Activated CD4-positive, CD25-positive, alpha-beta regulatory T cell (primary cell): ENCODE data around the gene CAMK4.

Source experiments
- DNase-seq, 4 experiments: peaks; one replicate each; lab custom pipeline; 2025; lab: John Stamatoyannopoulos, UW

CAMK4 gene

DNA sequence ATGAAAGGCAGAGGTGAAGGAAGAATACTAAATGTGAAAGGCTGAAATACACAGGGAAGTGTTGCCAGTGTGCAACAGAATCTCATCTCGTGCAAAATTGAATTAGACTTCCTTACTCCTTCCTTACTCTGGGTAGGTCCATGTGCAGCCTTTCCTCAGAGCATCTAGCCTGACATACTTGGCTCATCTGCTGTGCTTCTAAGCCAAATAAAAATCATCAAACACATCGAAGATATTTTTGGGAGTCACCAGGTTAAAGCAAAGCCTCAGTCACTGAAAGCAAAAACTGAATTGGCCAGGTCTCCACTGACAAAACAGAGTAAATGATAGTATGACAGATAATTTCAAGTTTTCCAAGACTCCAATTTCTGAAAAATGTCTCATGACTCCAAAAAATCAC, 268.8 kb downstream of the CAMK4 start:
- DNase-seq = no peak

DNA sequence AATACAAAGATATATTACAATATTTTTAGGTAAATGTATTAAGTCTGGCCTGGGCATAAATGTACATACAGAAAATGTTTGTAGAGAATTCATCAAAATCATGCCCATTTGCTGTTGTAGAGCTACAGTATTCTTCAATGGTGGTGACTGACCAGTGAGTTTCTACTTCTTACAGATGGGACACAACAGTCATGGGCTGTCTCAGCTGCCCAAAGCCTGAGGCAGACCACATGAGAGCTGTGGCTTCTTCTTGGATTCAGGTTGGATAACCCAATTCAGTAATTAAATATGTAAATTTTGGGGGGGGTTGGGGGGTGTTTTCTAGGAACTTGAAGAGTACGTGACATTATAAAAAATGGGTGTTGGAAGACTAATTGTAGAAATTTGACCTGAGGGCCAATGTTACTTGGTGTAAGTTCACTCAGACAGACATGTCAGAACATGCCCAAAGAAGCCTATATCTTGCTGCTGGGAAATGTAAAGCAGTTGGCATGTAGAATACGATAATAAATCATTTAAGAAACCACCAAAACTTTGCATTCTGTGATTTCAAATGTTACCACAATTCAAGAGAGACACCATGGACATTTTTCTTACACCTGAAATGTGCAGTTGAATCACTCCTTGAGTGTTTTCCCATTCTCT, 270.3 kb downstream of the CAMK4 start:
- DNase-seq = no peak

DNA sequence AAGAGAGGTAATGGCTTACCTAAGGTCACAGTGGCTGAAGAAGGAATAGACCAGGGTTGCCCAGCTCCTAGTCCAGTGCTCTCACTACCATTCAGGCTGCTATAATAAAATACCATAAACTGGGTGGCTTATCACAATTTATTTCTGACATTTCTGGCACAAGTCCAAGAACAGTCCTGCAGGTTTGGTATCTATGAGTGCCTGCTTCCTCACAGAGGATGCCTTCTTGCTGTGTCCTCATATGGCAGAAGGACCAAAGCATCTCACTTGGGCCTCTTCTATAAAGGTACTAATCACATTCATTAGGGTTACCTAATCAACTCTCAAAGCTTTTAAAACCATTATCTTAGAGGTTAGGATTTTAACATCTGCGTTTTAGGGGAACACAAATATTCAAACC, 271.0 kb downstream of the CAMK4 start:
- no peak for DNase-seq

DNA sequence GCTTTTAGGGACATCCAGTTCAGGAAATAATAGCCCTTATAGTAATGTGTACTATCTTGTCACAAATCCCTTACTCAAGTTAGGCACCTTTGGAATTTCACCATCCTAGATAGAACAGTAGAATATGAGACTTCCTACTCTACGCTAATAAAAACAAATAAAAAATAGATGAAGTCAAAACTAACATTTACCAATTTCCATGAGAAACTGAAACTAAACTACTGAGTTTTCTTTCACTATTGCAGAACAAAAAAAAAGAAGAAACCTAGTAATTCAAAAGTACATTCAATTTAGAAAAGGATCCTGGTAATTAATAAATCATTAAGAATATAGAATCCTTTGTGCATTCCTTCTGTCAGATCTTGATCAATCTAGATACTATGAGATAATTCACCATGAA, 274.2 kb downstream of the CAMK4 start:
- DNase-seq = no peak

DNA sequence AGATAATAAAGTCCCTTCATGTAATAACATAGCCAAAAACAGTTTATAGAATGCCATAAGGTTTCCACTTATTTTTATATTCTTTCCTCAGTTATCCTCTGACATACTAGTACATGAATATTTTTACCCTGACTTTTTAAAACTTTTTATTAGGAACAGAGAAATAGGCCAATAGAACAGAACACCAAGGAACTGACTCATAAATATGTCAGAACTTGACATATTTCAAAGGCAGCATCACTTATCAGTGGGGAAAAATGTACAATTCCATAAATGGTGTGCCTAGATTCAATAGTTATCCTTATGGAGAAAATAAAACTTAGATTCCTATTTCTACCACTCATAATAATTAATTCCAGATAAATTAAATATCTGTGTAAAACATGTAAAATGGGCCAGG, 278.8 kb downstream of the CAMK4 start:
- DNase-seq = no peak

DNA sequence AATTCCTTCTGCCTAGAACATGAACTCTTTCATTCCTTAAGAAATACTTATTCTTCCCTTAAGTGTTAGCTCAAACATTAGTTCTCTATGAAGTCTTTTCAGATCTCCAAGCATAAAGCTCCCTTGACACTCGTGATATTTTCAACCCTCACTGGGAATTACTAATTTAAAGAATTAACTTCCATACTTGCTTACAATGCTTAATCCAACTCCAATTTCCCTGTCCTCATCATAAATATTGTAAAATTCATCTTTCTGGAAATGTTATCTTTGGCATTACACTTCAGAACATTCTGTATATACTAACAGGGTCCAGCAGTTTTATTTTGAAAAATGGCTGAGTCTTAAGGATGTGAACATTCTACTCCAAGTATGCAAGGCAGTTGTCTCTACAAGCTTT, 280.9 kb downstream of the CAMK4 start:
- DNase-seq = no peak

DNA sequence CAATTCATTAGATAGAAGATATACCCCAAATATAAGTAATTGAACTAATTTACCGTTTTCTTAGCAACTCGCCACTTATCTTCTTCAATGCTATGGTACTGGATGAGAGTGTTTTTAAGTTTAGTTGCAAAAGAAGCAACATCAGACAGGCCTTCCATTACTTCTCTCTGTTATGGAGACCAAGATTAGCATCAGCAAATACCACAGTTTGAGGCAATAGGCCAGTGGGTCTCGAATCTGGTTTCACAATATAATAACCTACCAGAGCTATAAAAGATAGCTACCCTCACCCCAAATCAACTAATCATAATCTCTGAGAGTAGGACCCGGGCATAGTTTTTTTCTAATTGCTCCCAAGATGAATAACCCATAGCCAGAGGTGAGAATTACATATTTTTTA, 283.1 kb downstream of the CAMK4 start:
- DNase-seq = no peak

DNA sequence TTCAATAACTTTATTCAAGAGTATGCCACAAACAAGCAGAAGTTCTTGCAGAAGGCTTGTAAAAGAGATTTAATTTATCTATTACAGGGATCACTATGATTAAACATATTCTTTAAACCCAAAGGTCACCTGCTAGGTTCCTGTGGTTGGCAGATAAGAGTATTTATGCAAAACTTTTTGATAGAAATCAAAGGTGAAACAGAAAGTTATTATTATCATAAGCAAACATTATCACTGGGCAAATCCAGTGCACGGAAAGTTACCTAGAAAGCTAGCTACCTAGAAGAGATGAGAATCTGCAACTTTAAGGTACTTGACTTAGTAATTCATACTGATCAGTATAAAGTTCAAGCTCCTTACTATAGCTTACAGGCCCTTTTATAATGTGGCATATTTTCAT, 284.9 kb downstream of the CAMK4 start:
- DNase-seq = no peak

DNA sequence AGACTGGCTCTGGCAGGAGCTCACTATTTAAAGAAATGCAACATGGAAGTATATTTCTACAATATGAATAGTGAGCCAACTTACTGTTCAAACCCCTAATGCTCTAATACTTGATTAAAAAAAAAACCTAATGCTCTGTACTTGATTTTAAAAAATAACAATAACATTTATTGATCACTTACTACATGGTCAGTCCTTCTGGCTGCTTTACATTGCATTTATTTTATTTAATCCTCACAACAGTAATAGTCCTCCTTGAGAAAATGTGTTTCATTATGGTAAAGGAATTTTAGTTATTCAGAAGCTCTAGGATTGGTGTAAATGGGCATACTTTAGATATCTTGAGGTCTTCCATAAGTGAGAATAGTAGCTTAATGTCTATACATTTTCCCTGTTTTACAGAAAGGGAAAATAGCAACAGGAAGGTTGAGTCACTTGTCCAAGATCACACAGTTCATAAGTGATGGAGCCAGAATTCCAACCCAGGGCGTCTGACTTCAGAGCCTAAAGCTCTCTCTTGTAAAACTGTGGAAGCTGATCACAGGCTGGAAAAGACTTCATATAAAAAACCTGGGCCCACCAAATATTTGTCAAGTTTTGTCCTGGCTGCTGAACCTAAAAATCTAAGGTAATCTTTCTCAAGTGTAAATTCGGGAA, 287.1 kb downstream of the CAMK4 start:
- DNase-seq = no peak

DNA sequence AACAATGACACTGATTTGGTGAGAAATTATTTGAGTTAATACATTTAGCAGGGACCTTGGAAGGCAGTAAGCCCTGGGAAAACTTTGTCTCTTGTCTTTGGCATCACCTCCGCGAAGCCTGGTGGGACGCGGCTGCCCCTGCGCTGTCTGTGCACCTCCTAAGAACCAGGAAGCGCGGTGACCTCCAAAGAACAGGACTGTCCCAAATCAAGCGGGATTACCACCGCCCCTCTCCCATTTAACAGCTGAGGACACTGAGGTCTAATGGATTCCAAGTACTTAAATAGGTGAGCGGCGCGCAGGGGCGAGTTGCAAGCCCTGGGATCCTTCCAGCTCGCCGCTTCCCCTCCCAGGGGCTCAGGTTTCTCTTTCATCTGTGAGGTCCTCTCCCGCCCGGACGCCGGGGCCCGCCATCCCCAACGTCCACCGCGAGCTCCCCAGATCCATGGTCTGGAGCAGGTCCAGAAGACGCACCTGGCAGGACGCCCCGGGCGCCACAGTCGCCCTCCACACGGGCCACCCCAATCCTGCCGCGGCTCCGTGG, 287.7 kb downstream of the CAMK4 start:
- DNase-seq = peak in 1 of 4 experiments; percentile 28

DNA sequence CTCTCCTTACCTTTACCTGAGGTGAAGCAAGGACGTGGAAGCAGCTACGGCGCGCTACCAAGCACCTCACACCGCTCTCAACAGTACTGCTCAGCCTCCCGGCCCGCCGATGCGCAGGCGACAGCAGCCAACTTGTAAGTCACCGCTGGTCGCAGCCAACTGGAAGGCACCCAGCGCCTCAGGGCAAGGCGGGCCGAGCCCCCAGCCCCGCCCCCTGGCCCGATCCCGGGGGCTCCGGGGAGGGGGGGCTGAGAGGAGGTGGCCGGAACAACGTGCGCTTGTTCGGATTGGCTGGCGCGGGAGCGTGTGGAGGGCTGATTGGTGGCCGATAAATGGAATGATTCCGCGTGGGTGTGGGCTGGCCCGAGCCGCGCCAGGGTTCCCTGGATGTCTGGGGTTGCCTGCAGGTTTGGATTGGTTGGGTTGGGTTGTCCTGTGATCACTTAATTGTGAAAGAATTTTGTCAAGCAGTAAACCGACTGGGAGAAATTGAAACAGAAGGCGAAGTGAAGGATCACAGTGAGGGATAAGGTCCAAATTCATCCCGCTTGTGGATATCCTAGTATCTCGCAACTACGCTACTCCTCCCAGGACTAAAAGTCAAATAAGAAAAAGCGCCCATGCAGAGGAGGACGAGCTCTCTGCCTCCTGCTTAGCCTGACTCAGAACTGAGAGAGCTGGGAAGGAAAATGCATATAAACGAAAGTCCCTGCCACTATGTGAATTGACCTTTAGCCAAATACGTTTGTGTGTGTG, 288.4 kb downstream of the CAMK4 start, which contains the start of gene STARD4:
TSS of gene STARD4 (minus strand) at position 161 of the 756 bp plus-strand sequence. CDS start 5,102 bp downstream, outside the sequence.
- DNase-seq = peak; percentile 80 to 90 (median 86)

DNA sequence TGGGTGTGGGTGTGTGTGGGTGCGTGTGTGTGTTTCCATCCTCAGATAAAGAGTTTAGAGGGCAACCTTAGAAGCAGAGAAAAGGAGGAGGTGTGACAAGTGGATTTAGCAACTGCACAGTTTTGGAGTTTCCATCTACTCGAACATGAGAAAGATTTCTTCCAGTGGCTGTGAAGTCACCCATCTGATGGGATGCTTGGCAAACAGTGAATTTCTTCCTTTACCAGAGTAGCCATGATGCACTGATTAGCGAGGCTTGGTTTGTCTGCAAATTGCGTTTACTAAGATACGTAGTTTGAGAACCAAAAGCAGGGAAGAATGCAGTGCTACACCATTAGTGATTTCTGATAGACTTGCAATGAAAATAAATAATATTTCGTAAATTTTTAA, 288.9 kb downstream of the CAMK4 start:
- DNase-seq = no peak

DNA sequence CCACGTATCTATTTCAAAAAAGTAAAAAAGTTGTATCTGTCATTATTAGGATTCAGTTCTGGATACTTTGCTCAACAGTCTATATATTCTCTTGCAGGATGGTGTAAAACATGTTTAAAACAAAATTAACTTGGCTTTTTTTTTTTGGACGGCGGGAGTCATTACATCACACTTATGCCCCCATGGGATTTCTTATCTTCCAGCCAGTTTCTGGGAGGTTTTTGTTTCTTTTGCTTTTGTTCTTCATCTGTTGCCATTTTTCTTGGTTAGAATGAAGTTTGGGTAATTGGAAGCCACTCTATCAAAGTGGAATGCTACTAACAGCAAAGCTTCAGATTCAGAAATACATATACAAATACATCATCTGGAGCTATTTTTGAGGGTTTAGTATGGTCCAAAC, 289.9 kb downstream of the CAMK4 start:
- no peak for DNase-seq

DNA sequence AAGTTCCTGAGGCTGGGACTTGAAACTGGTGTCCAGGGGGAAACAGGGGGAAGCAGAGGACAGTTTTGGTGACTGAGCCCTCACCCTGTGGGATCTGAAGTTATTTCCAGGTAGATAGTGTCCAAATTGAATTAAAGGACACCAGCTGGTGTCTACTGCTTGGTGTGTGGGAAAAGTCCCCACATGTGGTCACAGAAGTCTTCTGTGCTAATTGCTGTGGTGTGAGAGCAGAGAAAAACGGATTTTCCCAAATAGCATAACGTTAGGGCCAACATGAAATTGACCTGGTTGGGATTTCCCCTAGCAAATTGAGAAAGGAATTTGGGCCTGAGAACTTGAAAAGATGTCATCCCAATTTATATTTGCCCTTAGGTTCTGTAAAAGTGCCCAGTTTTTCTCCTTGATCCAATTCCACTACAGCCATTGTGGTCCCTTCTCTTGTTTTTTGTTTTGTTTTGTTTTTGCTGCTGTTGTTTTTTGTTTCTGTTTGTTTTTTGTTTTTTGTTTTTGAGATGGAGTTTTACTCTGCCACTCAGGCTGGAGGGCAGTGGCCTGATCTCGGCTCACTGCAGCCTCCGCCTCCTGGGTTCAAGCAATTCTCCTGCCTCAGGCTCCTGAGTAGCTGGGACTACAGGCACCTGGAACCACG, 293.8 kb downstream of the CAMK4 start:
- no peak for DNase-seq

DNA sequence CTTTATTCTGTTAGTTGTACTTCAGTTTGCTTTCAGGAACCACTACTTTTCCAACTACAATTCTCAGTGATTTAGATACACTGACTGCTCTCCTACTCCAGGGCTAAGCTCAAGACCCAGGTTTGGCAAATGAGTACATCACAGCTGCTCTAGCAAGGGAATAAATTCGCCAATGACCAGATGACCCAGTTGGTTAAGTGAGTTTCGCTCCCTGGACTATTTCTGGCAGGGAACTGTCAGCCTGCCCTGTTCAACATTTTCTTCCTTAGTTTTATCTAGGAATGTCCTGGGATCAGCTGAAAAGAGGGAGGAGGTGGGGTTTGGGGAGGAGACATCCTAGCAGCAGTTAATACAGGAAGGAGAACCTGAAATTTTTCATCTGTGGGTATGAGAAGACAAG, 294.6 kb downstream of the CAMK4 start:
- no peak for DNase-seq

DNA sequence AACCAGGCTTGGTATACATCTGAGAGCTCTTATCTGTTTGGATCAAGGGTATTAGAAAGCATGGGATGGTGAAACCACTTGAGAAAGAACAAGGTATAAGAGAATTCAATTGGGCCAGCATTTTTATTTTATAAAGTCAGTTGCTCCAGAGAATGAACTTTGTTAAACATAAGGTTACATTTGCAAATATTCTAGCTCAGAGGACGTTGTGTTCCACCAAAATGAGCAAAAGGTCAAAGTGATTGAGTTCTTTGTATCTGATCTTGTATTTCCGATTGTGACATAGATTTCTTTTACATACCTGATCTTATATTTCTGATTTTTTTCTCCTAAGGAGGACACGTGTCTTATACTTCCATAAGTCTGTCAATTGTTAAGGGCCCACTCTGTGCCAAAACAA, 296.7 kb downstream of the CAMK4 start:
- no peak for DNase-seq

DNA sequence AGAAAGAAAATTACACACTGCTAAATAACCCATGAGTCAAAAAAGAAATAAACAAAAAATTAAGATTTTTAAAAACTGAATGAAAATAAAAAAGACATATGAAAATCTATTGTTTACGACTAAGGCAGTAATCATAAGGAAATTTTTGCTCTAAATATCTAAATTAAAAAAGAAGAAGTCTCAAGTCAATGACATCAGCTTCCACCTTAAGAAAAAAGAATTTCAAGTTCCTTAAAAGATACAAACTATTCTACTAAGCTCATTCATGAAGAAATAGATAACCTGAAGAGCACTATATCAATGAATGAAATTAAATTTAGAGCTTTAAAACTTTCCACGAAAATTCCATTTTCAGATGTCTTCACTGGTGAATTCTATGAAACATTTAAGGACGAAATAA, 303.9 kb downstream of the CAMK4 start:
- DNase-seq = no peak

DNA sequence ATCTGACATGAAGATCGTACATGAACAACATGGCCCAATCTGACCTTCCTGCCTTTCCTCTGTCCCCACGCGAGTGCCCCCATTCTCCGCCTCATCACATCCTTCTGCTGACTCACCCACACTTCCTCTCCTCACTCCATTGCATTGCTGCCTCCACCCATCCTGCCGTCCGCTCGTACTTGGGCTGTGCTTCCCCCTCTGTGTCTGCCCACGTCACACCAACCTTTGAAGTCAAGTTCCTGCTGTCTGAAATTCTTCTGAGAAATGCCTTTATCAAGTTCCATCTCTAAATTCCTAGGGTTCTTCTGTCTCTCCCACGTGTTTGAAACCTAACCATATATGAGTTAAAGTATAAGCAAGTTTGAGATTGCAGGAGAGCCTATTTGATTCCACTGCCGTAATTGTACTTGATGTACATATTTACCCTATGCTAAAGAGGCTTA, 306.1 kb downstream of the CAMK4 start:
- peak; percentile 20 to 52 (median 44) for DNase-seq

DNA sequence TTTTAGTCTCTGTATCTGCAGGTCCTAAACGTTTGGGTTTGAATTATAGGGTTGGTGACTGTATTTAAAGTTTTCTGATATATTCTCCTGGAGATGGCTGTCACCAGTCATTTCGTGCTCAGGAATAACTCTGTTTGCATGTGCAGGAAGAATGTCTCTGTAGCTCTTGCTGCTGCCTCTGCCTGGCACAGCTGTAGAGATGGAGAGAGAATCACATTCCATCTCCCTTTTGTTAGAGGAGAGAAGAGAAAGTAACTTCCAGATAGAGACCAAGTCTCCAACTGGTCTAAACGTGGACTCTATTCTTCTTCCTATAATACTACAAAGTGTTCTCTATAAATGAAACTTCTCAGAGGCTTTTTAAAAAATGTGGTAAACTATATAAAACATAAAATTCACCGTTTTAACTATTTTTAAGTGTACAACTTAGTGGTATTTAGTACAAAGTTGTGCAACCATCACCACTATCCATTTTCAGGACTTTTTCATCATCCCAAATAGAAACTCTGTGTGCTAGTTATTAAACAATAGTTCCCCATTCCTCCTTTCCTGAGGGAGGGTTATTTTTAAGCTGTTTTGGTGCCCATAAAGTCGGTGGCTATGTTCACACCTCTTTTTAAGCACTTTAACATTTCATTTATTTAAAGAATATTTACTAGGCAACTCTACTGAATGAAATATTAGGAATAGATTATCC, 308.9 kb downstream of the CAMK4 start:
- DNase-seq = no peak

DNA sequence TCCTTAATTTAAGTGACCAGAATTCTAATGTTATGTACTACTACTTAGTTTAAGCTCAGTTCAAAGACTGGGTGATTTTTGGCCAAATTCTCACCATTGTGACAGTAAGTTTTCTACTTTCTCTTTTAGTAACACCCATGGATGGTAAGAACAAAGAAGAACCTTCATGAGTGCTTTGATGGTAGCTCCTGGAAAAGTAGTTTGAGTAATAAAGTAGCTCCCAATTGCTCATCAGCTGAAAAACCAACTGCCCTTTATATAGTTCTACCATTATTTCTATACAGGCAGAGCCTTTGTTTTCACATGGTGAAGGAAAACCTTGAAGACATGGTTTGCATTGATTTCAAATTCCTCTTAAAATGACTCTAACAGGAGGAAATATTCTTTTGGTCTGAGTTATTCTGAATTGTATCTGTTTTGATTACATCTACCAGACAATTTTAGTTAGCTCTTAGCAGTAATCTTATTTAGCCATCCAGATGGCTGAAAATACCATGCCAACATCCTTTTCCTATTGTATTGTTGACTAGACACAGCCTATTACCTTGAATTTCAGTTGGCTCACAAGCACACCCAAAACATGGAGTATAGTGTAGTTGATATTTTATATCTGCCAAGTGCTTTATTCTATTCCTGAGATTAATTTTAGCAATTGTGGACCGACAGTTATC, 311.8 kb downstream of the CAMK4 start:
- DNase-seq = no peak
